ENCODE measurements around the gene ABCA1. TPM values are rescaled to one million over a fixed set of nuclear protein-coding genes. Genes with fewer than 3 reads are reported as not detected.

ABCA1 gene
- total RNA-seq, 2 experiments from 2014 or later: 14.1 to 16.9 TPM

DNA sequence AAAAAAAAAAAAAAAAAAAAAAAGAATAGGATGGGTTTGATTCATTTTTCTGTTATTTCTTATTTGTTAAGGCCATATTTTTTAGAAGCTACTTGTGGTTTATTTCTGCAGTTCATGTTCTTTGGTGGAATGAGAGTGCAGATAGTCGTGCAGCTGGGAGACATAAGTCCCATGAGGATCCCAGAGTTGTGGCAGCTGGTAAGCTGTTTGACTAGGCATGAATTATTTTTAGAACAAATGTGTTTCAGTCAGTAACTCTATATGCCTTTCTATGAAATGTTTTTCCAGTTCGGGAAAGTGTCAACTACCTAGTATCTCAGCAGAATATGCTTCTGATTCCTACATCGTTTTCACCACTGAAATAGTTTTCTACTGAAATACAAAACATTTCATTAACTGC is 169.0 kb downstream of the ABCA1 start:
- POLR2A ChIA-PET: no interaction called here

DNA sequence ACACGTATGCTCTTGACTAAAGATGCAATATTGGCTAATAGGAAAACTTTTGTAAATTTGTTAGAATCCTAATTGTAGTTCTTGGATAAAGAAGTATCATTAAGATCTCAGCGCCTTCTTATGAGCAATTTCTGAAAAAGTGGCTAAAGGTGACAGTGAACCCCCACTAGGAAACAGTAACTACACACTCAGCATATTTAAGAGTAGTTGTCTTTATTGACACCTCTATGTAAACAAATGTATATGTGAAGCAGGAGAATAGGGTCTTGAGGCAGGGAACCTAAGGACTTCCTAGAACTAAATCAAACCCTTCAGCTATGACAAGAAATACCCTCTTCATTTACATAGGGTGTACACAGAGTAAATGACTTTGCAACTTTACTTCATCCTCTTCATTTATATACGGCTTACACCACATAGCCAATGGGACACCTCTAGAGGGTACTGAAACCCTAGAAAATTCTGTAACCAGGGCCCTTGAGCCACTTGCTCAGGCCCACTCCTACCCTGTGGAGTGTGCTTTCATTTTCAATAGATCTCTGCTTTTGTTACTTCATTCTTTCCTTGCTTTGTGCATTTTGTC is 177.7 kb downstream of the ABCA1 start:
- ChIA-PET CTCF (no interaction called here), POLR2A (interaction anchor here (0.6 kb wide), 1 partner anchor 10 kb away, joined by 4 read pairs; no protein-coding TSS in a partner anchor)
- TF ChIP-seq, protein P1, sequence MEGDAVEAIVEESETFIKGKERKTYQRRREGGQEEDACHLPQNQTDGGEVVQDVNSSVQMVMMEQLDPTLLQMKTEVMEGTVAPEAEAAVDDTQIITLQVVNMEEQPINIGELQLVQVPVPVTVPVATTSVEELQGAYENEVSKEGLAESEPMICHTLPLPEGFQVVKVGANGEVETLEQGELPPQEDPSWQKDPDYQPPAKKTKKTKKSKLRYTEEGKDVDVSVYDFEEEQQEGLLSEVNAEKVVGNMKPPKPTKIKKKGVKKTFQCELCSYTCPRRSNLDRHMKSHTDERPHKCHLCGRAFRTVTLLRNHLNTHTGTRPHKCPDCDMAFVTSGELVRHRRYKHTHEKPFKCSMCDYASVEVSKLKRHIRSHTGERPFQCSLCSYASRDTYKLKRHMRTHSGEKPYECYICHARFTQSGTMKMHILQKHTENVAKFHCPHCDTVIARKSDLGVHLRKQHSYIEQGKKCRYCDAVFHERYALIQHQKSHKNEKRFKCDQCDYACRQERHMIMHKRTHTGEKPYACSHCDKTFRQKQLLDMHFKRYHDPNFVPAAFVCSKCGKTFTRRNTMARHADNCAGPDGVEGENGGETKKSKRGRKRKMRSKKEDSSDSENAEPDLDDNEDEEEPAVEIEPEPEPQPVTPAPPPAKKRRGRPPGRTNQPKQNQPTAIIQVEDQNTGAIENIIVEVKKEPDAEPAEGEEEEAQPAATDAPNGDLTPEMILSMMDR (IDR thresholded peaks at IDR 0.05): no peak
- Mint-ChIP-seq H3K36me3 (ENCODE audit: low read depth) (peaks cover 50% of the 10 kb centered on the region), H3K27me3 (no peaks in the 10 kb centered on the region), H3K9me3 (no peaks in the 10 kb centered on the region), H3K27ac (peak overlapping the region; percentile 7), H3K4me3 (peak overlapping the region; percentile 8), H3K4me1 (ENCODE audit: low read depth) (peaks cover 24% of the 10 kb centered on the region)
- Histone ChIP-seq H3K27me3 (ENCODE audit: control insufficient read depth in 1 of 2, insufficient read depth in 2 of 2, low read length in 2 of 2) (no peaks in the 10 kb centered on the region), H3K4me1 (ENCODE audit: insufficient read depth, low read length) (peaks cover 17% of the 10 kb centered on the region), H3K9me3 (ENCODE audit: control insufficient read depth in 1 of 2, insufficient read depth in 1 of 2, low read length in 2 of 2) (no peaks in the 10 kb centered on the region), H3K36me3 (ENCODE audit: insufficient read depth, low read length) (peaks cover 17% of the 10 kb centered on the region), H3K4me3 (ENCODE audit: low read length) (no peak overlapping the region), H3K27ac (ENCODE audit: low read depth in 1 of 2, low read length in 2 of 2) (no peak overlapping the region)
- ATAC-seq (ENCODE audit: poor library complexity) (no peak), DNase-seq (no peak)
- intact Hi-C loops (cut with DNase I, micrococcal nuclease): loop anchor here in 1 of 2 experiments (5.0 to 10.0 kb wide), 3 partner anchors 215 to 497 kb away; no protein-coding TSS in a partner anchor

More for the DNA sequence above, 169.0 kb downstream of the ABCA1 start:
- Histone ChIP-seq H3K27ac (ENCODE audit: low read depth in 1 of 2, low read length in 2 of 2) (no peak overlapping the region), H3K4me3 (ENCODE audit: low read length) (no peak overlapping the region), H3K4me1 (ENCODE audit: insufficient read depth, low read length) (peaks cover 3% of the 10 kb centered on the region), H3K36me3 (ENCODE audit: insufficient read depth, low read length) (peaks cover 7% of the 10 kb centered on the region), H3K9me3 (ENCODE audit: control insufficient read depth in 1 of 2, insufficient read depth in 1 of 2, low read length in 2 of 2) (no peaks in the 10 kb centered on the region), H3K27me3 (ENCODE audit: control insufficient read depth in 1 of 2, insufficient read depth in 2 of 2, low read length in 2 of 2) (no peaks in the 10 kb centered on the region)
- CTCF ChIA-PET: interaction anchor here (0.6 kb wide), 2 partner anchors 275 to 1260 kb away, joined by 3 to 4 read pairs; no protein-coding TSS in a partner anchor
- peaks cover 19% of the 10 kb centered on the region for H3K36me3 Mint-ChIP-seq (ENCODE audit: low read depth)
- H3K4me3 Mint-ChIP-seq: no peak overlapping the region
- H3K9me3 Mint-ChIP-seq: no peaks in the 10 kb centered on the region
- intact Hi-C loops (cut with DNase I, micrococcal nuclease): loop anchor here in 1 of 2 experiments (10.0 kb wide), 2 partner anchors 206 to 236 kb away; no protein-coding TSS in a partner anchor
- TF ChIP-seq, protein P1 (IDR thresholded peaks at IDR 0.05): no peak
- no peak for ATAC-seq (ENCODE audit: poor library complexity)
- H3K27me3 Mint-ChIP-seq: no peaks in the 10 kb centered on the region
- H3K4me1 Mint-ChIP-seq (ENCODE audit: low read depth): peaks cover 7% of the 10 kb centered on the region
- H3K27ac Mint-ChIP-seq: no peak overlapping the region
- DNase-seq: no peak

DNA sequence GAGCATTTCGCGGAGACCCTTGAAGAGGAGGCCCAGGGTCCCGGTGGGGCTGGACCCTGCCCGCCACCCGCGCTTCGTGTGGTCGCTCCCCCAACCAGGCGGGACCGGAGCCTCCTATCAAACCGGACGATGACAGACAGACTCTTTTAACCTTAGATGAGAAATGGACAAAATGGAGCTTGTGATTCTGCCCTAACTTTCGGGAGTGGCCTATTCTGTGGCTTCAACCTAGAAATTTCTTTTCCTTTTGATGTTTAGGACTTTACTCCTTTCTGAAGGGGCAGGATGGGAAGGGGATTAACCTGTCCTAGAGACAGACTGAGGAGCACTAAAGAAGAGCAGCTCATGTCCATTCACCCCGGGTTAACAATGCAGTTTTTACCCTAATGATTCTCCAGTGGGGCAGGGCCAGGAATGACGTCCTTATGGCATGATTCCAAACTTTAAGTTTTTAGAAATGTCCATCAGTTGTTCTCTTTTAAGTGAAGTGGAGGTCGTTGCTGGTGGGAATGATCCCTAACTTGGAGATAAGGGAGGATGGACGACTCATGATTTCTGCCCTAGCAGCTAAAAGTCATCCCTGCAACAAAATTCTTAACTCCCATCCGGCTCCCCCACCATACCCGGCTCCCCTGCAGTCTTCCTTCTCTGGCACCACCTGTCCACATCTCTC is 179.5 kb downstream of the ABCA1 start:
- ATAC-seq (ENCODE audit: poor library complexity): no peak
- peak in 1 of 14 experiments; percentile 20 for DNase-seq
- Mint-ChIP-seq H3K27me3 (no peaks in the 10 kb centered on the region), H3K4me1 (ENCODE audit: low read depth) (peaks cover 24% of the 10 kb centered on the region), H3K4me3 (peak overlapping the region; percentile 96), H3K27ac (peak overlapping the region; percentile 96), H3K36me3 (ENCODE audit: low read depth) (peaks cover 39% of the 10 kb centered on the region), H3K9me3 (no peaks in the 10 kb centered on the region)
- ChIA-PET POLR2A (interaction anchor here (1.0 to 3.2 kb wide), 7 partner anchors 12 to 945 kb away, joined by 3 to 29 read pairs (median 4); partner anchors contain the start of genes NIPSNAP3B, SLC44A1 and SMC2), CTCF (no interaction called here)
- Histone ChIP-seq H3K27ac (ENCODE audit: low read depth in 1 of 2, low read length in 2 of 2) (peak overlapping the region; percentile 74 to 89), H3K9me3 (ENCODE audit: control insufficient read depth in 1 of 2, insufficient read depth in 1 of 2, low read length in 2 of 2) (no peaks in the 10 kb centered on the region), H3K36me3 (ENCODE audit: insufficient read depth, low read length) (peaks cover 8% of the 10 kb centered on the region), H3K4me1 (ENCODE audit: insufficient read depth, low read length) (peaks cover 17% of the 10 kb centered on the region), H3K27me3 (ENCODE audit: control insufficient read depth in 1 of 2, insufficient read depth in 2 of 2, low read length in 2 of 2) (no peaks in the 10 kb centered on the region), H3K4me3 (ENCODE audit: low read length) (peak overlapping the region; percentile 88)
- intact Hi-C loops (cut with DNase I, micrococcal nuclease): loop anchor here (5.0 to 10.0 kb wide), 4 partner anchors 656 to 944 kb away; partner anchors contain the start of genes TMEM38B (in 2 of the 2) and SMC2 (in 1 of the 2)
- TF ChIP-seq, protein P1 (IDR thresholded peaks at IDR 0.05): no peak
